Karpas-422 (cell line): ENCODE measurements around the gene SUGP2. TPM values are rescaled to one million over a fixed set of nuclear protein-coding genes. Genes with fewer than 3 reads are reported as not detected.

ENCODE experiments used
- DNase-seq: peaks from one replicate; pipeline ENCODE4 v3.0.0-alpha.2; 2015
- H2AFZ ChIP-seq: fragments of 200-600 bp; sonication (generic); 2 replicates; pipeline ENCODE4 v1.6.1; 2014; ENCODE audit warnings: antibody characterized with exemption, low read length, mixed read lengths
- H3K27ac ChIP-seq: fragments of 200-600 bp; sonication (generic); 2 replicates; pipeline ENCODE4 v1.5.1; 2014; ENCODE audit warnings: mild to moderate bottlenecking, low read length, moderate library complexity
- H3K27me3 ChIP-seq: fragments of 200-600 bp; sonication (generic); 2 replicates; pipeline ENCODE4 v1.6.1; 2014; ENCODE audit warnings: low read length, mixed read lengths
- H3K36me3 ChIP-seq: fragments of 200-600 bp; sonication (generic); 2 replicates; pipeline ENCODE4 v1.6.1; 2014; ENCODE audit warnings: low read length, mixed read lengths; ENCODE audit not compliant: insufficient read depth
- H3K4me1 ChIP-seq: fragments of 200-600 bp; sonication (generic); 2 replicates; pipeline ENCODE4 v1.6.1; 2014; ENCODE audit warnings: mild to moderate bottlenecking, low read length, mixed read lengths
- H3K4me2 ChIP-seq: fragments of 200-600 bp; sonication (generic); 2 replicates; pipeline ENCODE4 v1.6.1; 2014; ENCODE audit warnings: low read length, low read depth, mild to moderate bottlenecking; ENCODE audit not compliant: poor library complexity, severe bottlenecking
- H3K4me3 ChIP-seq: fragments of 200-600 bp; sonication (generic); 2 replicates; pipeline ENCODE4 v1.5.1; 2014; ENCODE audit warnings: mild to moderate bottlenecking, antibody characterized with exemption, low read length, mixed read lengths
- H3K79me2 ChIP-seq: fragments of 200-600 bp; sonication (generic); 2 replicates; pipeline ENCODE4 v1.6.1; 2014; ENCODE audit warnings: mild to moderate bottlenecking, low read length, mixed read lengths
- H3K9ac ChIP-seq: fragments of 200-600 bp; sonication (generic); 2 replicates; pipeline ENCODE4 v1.6.0; 2014; ENCODE audit warnings: low read length
- H3K9me2 ChIP-seq: fragments of 200-600 bp; sonication (generic), shearing (Covaris generic); replicated peaks from 2 replicates; pipeline ENCODE4 v1.6.0; 2014; ENCODE audit warnings: mild to moderate bottlenecking, low read length, moderate library complexity; ENCODE audit not compliant: insufficient read depth
- H3K9me3 ChIP-seq: fragments of 300-700, 200-600 bp; sonication (generic); 2 replicates; pipeline ENCODE4 v1.6.1; 2014; ENCODE audit warnings: low read length, mixed read lengths
- H4K20me1 ChIP-seq: fragments of 200-600 bp; sonication (generic); 2 replicates; pipeline ENCODE4 v1.6.1; 2014; ENCODE audit warnings: mild to moderate bottlenecking, antibody characterized with exemption, low read length, low read depth; ENCODE audit not compliant: insufficient read depth
- total RNA-seq: library from RNA; depleted of rRNA; stranded (reverse); fragments of >200 nt; shearing (Covaris generic); gene quantifications from 2 replicates; pipeline ENCODE4 v1.2.3, GENCODE V29; 2014; ENCODE audit warnings: low replicate concordance; rRNA removed

The SUGP2 gene
- 71.7 and 74.1 TPM in 2 replicates for total RNA-seq

DNA sequence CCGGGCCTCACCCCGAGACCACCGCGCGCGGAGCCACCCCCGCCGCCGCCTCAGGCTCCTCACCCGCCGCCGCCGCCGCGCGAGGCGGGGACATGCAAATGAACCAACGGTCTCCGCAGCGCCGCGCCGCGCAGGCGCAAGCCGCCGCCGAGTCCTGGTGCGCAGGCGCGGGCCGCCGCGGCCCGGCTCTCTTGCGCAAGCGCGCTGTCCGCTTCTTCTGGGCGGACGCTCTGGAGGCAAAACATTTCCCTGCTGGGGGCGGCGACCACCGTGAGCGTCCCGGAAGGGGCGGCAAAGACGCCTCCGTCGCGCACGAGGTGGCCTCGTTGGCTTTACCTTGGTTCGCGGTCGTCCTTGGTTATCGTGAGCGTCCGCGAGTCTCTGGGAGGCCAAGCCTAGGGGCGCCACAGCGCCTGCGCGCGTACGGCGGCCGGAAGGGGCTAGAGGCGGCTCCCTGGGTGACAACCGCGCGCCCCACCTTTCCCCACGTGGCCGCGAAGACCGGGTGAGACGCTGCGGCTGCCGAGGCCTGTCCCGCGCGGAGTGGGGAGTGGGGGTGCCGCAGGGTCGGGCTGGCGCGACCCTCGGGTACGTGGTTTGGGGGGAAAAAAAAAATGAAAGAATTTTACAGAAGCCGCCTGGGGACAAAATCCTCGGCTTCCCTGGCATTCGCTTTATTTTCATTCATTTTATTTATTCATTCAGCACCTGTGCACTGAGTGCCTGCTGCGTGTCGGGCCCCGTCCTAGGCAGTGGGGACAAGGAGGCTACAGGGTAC is at the start of gene SUGP2, which contains the start of gene ARMC6:
TSS of gene SUGP2 (minus strand) at position 92 of the 778 bp plus-strand sequence. CDS start 2,446 bp downstream, outside the sequence.
TSS of gene ARMC6 (plus strand) at position 178 of the 778 bp plus-strand sequence. CDS start 607 bp downstream, outside the sequence.
- peak within 1 kb of the TSS; percentile 94 for H3K4me2 ChIP-seq
- no peaks in the 10 kb centered on the region for H3K27me3 ChIP-seq
- H3K9me2 ChIP-seq = no peaks in the 10 kb centered on the region
- peak within 1 kb of the TSS; percentile 100 for H3K9ac ChIP-seq
- H4K20me1 ChIP-seq = peaks cover 17% of the 10 kb centered on the region
- H3K4me1 ChIP-seq = peaks cover 28% of the 10 kb centered on the region
- H3K9me3 ChIP-seq = no peaks in the 10 kb centered on the region
- peaks cover 83% of the 10 kb centered on the region for H3K79me2 ChIP-seq
- peak within 1 kb of the TSS; percentile 95 for H3K27ac ChIP-seq
- H2AFZ ChIP-seq = peak within 1 kb of the TSS; percentile 19; the same call in 1 of the 2 replicates
- H3K4me3 ChIP-seq = peak within 1 kb of the TSS; percentile 99
- DNase-seq = peak; percentile 98
- peaks cover 12% of the 10 kb centered on the region for H3K36me3 ChIP-seq

DNA sequence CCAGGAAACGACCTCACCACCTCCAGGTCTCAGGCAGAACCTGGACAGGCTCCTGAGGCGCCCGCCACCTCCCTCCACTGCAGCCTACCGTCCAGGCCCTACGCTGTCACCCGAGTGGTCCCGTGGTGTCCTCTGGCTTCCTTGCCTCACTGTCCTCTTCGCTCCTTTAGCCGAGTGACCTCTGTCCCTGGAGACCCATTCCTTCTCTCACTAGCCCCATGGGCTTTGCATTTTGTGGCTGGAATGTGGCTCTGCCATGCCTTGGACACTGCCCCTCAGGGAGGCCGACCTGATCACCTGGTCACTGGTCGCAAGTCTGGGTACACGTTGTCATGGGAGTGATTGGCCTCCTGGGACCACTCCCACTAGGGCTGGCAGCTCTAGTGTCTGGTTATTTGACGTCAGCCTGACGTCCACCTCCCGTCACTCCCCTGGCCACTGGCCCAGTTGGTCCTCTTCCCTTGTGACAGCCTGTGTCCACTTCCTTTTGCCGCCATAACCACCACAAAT is 48.4 kb upstream of the SUGP2 start:
- Histone ChIP-seq H3K9me2 (no peaks in the 10 kb centered on the region), H3K9ac (no peak overlapping the region), H2AFZ (no peak overlapping the region), H3K27me3 (no peaks in the 10 kb centered on the region), H3K27ac (no peak overlapping the region), H3K36me3 (no peaks in the 10 kb centered on the region), H3K4me2 (no peak overlapping the region), H4K20me1 (no peaks in the 10 kb centered on the region), H3K9me3 (no peaks in the 10 kb centered on the region), H3K4me3 (no peak overlapping the region), H3K4me1 (no peaks in the 10 kb centered on the region), H3K79me2 (no peaks in the 10 kb centered on the region)
- no peak for DNase-seq

DNA sequence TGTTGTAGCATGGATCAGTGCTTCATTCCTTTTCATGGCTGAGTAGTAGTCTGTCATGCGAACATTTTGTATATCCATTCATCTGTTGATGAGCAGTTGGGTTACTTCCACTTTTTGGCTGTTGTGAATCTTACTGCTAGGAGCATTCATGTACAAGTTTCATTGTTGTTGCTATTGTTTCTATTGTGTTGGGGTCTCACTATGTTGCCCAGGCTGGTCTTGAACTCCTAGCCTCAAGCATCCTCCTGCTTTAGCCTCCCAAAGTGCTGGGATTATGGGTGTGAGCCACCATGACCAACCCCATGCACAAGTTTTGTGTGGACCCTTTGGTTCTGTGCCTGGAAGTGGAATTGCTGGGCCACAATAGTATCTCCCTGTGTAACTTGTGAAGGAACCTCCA is 46.3 kb upstream of the SUGP2 start:
- no peak for DNase-seq
- H2AFZ ChIP-seq = no peak overlapping the region
- H3K9ac ChIP-seq = no peak overlapping the region
- no peaks in the 10 kb centered on the region for H3K36me3 ChIP-seq
- no peak overlapping the region for H3K4me2 ChIP-seq
- no peaks in the 10 kb centered on the region for H3K27me3 ChIP-seq
- H3K4me1 ChIP-seq = no peaks in the 10 kb centered on the region
- no peak overlapping the region for H3K27ac ChIP-seq
- no peaks in the 10 kb centered on the region for H3K79me2 ChIP-seq
- no peaks in the 10 kb centered on the region for H3K9me2 ChIP-seq
- no peak overlapping the region for H3K4me3 ChIP-seq
- no peaks in the 10 kb centered on the region for H3K9me3 ChIP-seq
- peaks cover 5% of the 10 kb centered on the region; the same call in 1 of the 2 replicates for H4K20me1 ChIP-seq

DNA sequence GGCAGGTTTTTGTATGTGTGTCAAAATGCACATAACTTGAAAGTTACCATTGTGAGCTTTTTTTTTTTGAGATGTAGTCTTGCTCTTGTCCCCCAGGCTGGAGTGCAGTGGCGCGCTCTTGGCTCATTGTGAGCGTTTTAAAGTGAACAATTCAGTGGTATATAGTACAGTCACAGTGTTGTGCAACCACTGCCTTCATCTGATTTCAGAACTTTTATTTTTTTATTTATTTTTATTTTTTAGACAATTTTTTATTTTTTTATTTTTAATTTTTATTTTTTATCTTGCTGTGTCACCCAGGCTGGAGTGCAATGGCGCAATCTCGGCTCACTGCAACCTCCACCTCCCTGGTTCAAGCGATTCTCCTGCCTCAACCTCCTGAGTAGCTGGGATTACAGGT is 45.5 kb upstream of the SUGP2 start:
- no peaks in the 10 kb centered on the region for H3K9me3 ChIP-seq
- H3K9me2 ChIP-seq = no peaks in the 10 kb centered on the region
- H3K79me2 ChIP-seq = no peaks in the 10 kb centered on the region
- H3K27ac ChIP-seq = no peak overlapping the region
- no peak overlapping the region for H3K4me2 ChIP-seq
- no peaks in the 10 kb centered on the region for H3K36me3 ChIP-seq
- no peak overlapping the region for H2AFZ ChIP-seq
- H3K27me3 ChIP-seq = no peaks in the 10 kb centered on the region
- no peak overlapping the region for H3K9ac ChIP-seq
- H3K4me3 ChIP-seq = no peak overlapping the region
- peaks cover 10% of the 10 kb centered on the region; the same call in 1 of the 2 replicates for H4K20me1 ChIP-seq
- H3K4me1 ChIP-seq = no peaks in the 10 kb centered on the region
- no peak for DNase-seq

DNA sequence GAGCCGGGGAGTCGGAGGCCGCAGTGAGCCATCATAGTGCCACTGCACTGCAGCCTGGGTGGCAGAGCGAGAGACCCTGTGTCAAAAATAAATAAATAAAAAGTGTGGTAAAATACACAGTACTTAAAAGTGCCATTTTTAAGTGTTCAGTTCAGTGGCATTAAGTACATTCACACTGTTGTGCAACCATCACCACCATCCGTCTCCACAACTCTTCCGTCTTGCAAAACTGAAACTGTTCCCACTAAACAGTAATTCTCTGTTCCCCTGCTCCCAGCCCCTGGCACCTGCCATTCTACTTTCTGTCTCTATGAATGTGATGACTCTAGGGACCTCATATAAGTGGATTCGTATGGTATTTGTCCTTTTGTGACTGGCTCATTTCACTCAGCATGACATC is 43.8 kb upstream of the SUGP2 start:
- H4K20me1 ChIP-seq = peaks cover 10% of the 10 kb centered on the region; the same call in 1 of the 2 replicates
- H2AFZ ChIP-seq = no peak overlapping the region

DNA sequence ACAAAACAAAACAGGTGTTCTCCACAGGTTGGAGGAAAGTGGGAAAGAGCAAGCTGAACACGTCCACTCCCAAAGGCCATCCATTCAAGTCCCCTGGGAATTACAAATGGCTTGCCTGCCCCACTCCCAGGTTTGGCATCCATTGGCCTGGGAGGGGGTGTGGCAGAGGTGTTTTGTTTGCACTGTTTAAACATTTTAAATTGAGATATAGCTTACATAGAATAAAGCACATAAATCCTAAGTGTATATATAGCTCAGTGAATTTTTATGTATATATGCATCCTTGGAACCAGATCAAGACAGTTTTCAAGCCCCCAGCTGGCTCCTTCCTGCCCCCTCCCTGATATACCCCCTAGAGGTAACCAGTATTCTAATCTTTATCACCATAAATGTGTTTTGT is 43.2 kb upstream of the SUGP2 start:
- no peak overlapping the region for H2AFZ ChIP-seq
- H3K79me2 ChIP-seq = no peaks in the 10 kb centered on the region

More for the DNA sequence above, 43.8 kb upstream of the SUGP2 start:
- no peak overlapping the region for H3K27ac ChIP-seq
- H3K79me2 ChIP-seq = no peaks in the 10 kb centered on the region
- H3K27me3 ChIP-seq = no peaks in the 10 kb centered on the region
- H3K4me3 ChIP-seq = no peak overlapping the region
- H3K4me2 ChIP-seq = no peak overlapping the region
- no peaks in the 10 kb centered on the region for H3K36me3 ChIP-seq
- no peaks in the 10 kb centered on the region for H3K9me3 ChIP-seq
- H3K9ac ChIP-seq = no peak overlapping the region
- H3K9me2 ChIP-seq = no peaks in the 10 kb centered on the region
- DNase-seq = no peak
- no peaks in the 10 kb centered on the region for H3K4me1 ChIP-seq

DNA sequence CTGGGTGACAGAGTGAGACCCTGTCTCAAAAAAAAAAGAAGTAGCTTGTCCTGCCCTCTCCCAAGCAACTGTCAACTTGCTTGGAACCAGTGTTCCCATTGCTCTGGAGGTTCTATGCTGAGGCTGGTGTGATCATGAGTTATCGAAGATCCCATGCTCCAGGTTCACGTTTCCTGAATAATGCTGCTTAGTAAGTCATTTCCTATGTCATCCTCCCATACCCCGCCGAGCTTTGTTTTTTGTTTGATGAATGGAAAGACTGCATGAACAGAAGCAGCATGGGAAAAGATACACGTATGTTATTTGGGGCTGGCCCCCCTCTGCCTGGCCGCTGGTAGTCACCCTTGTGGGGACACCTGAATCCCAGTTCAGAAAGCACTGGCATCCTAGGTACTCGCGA is 41.8 kb upstream of the SUGP2 start:
- H3K36me3 ChIP-seq = no peaks in the 10 kb centered on the region
- H3K4me2 ChIP-seq = no peak overlapping the region

More for the DNA sequence above, 43.2 kb upstream of the SUGP2 start:
- Histone ChIP-seq H3K4me2 (no peak overlapping the region), H3K36me3 (no peaks in the 10 kb centered on the region), H3K4me3 (no peak overlapping the region), H3K27ac (no peak overlapping the region), H3K27me3 (no peaks in the 10 kb centered on the region), H3K4me1 (no peaks in the 10 kb centered on the region), H3K9me2 (no peaks in the 10 kb centered on the region), H3K9ac (no peak overlapping the region), H4K20me1 (peaks cover 10% of the 10 kb centered on the region; the same call in 1 of the 2 replicates), H3K9me3 (no peaks in the 10 kb centered on the region)
- no peak for DNase-seq

DNA sequence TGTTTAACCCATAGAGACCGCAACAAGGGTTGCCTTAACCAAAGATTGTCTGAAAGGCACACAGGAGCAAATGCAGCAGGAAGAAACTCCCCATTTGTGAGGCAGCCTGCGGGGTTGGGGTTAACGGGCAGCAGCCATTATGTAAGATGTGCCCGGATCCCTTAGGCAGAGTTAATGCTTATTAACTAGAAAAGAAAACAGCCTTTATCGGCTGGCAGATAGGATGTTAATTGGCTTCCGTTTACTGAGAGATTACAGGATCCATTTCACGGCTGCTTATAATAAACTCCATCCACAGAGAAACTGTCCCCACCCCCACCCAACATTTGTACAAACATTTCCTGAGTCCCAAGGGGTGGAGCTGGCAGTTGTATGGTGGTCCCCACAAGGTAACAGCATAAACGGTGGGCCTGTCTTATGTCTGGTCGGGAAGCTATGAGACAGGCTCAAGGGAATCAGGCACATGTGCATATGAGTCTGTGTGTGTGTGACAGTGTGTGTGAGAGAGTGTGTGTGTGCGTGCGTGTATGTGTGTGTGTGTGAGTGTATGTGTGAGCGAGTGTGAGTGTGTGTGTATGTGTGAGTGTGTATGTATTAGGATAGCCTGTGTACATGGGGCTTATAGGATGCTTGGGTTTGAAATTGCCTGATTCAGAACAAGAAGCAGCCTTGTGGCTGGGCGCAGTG is 41.0 kb upstream of the SUGP2 start:
- H3K79me2 ChIP-seq = no peaks in the 10 kb centered on the region
- no peaks in the 10 kb centered on the region for H3K9me2 ChIP-seq
- H2AFZ ChIP-seq = no peak overlapping the region
- no peaks in the 10 kb centered on the region for H3K9me3 ChIP-seq
- DNase-seq = no peak
- no peak overlapping the region for H3K27ac ChIP-seq
- no peaks in the 10 kb centered on the region for H3K4me1 ChIP-seq
- H3K9ac ChIP-seq = no peak overlapping the region
- H3K36me3 ChIP-seq = no peaks in the 10 kb centered on the region
- no peak overlapping the region for H3K4me3 ChIP-seq
- peaks cover 10% of the 10 kb centered on the region; the same call in 1 of the 2 replicates for H4K20me1 ChIP-seq
- no peaks in the 10 kb centered on the region for H3K27me3 ChIP-seq
- H3K4me2 ChIP-seq = no peak overlapping the region

More for the DNA sequence above, 41.8 kb upstream of the SUGP2 start:
- Histone ChIP-seq H3K9ac (no peak overlapping the region), H2AFZ (no peak overlapping the region), H3K27me3 (no peaks in the 10 kb centered on the region), H3K79me2 (no peaks in the 10 kb centered on the region), H3K9me2 (no peaks in the 10 kb centered on the region), H3K9me3 (no peaks in the 10 kb centered on the region), H3K27ac (no peak overlapping the region), H3K4me3 (no peak overlapping the region), H4K20me1 (peaks cover 10% of the 10 kb centered on the region; the same call in 1 of the 2 replicates), H3K4me1 (no peaks in the 10 kb centered on the region)
- DNase-seq = no peak
